Activated CD4-positive, alpha-beta T cell treated with anti-CD3 and anti-CD28 coated beads for 48 hours (primary cell): ENCODE results near the gene GSC.
"Not testable (repeated sequence)": the region's sequence is repeated elsewhere in the genome, so short reads cannot be mapped to it uniquely, and the experiment has no call there.

Experiments
- DNase-seq: peaks from one replicate; pipeline ENCODE4 v3.0.0-alpha.2; 2020

The GSC gene

GRCh38 chr14:94769391-94770250, at the start of gene GSC:
GSC (minus strand) TSS chr14:94770113; CDS start chr14:94770015, 98 bp downstream.
- DNase-seq: peak; percentile 51

GRCh38 chr14:94819531-94819930, 49.6 kb upstream of the GSC start:
- DNase-seq: no peak

GRCh38 chr14:94816113-94816512, 46.2 kb upstream of the GSC start:
- no peak for DNase-seq

DNA sequence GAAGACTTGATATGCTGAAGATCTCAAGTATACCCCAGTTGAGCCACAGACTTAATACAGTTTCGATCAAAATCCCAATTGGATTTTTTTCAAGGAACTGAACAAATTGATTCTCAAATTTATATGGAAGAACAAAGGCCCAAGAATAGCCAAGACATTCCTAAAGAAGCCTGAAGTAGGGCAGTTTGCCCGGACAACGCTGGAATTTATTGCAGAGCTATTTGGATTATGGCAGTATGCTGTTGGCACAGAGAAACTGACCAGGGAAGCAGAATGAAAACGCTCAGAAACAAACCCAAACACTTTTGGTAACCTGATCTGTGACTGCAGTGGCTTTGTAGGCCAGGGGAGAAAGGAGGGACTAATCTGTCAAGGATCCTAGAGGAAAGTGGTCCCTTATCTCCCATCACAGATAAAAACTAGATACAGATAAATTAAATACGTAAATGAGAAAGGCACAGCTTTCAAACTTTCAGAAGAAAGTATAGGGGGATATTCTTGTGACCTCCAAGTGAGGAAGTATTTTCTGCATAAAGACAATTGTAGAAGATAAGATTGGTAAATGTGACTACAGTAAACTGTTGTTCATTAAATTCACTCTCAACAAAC, 35.9 kb upstream of the GSC start:
- no peak for DNase-seq

DNA sequence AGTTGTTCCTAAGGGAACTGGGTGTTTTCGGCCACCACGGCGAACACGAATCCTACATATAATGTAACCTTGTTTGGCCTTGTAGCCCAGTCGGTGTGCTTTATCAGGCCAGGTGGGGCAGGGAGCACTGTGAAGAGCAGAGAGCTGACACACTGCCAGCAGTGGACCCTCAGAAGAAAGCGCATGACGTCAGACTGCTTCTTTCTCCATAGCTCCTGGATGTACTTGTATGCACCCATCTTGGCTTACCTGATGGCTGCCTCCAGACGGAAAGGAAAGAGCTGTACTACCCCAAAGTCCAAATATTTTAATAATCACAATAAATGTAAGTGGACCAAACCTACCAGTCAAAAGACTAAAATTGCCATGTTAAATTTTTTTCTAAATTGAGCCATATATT, 31.3 kb upstream of the GSC start:
- DNase-seq: no peak

DNA sequence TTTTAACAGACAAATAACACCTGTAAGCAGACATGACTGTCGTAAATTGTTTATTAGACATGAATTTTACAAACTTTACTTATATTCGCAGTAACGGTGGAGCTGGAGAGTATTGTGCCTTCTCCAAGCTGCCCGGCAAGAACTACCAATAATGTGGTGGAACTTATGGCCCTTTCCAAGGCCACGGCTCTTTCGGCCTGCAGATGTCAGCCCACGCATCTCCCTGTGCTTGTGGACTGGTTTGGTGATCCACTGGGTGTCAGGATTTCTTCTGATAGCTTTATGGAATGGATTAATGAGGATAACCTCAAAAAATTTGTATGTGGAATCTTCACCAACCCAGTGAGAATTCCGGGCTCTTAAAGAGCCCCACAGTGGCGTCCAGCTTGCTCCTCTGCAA, 30.9 kb upstream of the GSC start:
- not testable (repeated sequence) for DNase-seq

GRCh38 chr14:94797887-94798286, 28.0 kb upstream of the GSC start:
- DNase-seq: no peak

GRCh38 chr14:94796278-94796677, 26.4 kb upstream of the GSC start:
- DNase-seq: no peak

- no peak for DNase-seq
Observed at GRCh38 chr14:94795372-94795771, 25.5 kb upstream of the GSC start.

GRCh38 chr14:94793901-94794300, 24.0 kb upstream of the GSC start:
- no peak for DNase-seq

GRCh38 chr14:94787655-94788054, 17.7 kb upstream of the GSC start:
- DNase-seq: no peak

DNA sequence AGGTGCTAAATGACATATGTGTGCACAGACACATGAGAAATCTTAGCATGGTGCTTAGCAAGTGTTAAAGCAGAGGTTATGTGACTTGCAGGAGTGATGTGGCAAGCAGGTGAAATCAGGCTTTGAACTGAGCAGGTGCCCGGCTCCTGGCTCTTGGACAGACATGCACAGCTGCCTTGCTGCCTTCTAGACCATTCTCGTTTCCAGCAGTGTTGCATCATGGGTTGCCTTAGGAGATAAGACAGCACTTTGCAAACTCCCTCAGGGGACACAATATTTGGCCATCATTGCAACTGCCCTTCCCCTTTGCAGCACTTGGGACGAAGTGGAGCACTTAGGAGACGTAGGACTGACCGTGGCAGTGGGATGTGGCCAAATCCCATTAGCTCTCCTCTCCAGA, 17.2 kb upstream of the GSC start:
- DNase-seq: no peak

DNA sequence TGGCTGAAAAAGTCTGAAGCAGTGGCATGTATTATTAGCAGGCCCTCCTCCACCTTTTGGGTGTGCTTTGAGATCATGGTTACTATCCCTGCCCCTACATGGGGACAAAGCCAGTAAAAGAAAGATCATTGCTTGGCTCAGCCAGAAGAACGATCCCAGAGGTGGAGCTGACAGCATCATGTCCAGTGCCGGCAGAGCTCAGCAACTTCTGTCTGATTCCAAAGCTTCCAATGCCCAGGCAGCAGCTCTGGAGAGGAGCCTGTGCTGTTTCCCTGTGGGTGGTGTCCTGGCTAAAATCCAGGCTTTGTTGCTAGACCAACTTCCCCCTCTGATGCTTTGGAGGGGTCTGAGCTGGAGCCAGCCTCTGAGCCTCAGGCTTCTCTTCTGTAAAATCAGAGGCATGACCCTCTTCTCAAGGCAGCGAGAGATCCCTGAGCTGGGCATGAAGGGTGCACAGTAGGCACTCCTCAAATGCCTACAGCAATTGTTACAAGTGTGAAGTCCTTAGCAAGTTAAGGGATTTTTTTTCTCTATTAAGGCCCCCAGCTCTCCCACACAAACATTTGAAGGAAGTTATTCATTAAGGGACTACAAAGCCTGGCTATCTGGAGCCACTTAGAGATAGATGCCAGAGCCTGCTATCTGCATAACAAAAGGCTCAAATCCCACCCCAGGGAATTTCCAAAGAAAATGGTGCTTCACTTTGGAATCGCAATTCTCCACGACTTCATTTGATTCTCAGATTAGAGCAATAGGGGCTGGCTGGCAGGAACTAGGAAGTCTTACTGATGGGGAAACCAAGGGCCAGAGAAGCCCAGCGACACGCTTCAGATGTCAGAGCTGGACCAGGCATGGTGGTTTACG, 10.9 kb upstream of the GSC start:
- no peak for DNase-seq

GRCh38 chr14:94779713-94780112, 9.8 kb upstream of the GSC start:
- no peak for DNase-seq

DNA sequence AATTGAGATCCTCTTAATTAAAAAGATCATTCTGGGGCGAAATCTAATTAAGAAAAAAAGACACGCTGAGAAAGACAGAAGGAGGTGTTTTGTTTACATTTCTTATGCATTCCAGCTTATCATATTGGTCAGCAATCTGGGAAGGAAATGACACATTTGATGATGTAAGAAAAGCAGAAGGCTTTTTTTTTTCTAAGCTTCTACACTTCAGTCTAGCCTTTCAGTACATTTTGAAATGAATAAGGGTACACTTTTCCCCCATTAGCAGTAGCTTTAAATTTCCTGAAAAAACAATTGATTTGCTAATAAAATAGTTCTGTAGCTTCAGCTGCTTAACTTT, 5.9 kb upstream of the GSC start:
- no peak for DNase-seq

DNA sequence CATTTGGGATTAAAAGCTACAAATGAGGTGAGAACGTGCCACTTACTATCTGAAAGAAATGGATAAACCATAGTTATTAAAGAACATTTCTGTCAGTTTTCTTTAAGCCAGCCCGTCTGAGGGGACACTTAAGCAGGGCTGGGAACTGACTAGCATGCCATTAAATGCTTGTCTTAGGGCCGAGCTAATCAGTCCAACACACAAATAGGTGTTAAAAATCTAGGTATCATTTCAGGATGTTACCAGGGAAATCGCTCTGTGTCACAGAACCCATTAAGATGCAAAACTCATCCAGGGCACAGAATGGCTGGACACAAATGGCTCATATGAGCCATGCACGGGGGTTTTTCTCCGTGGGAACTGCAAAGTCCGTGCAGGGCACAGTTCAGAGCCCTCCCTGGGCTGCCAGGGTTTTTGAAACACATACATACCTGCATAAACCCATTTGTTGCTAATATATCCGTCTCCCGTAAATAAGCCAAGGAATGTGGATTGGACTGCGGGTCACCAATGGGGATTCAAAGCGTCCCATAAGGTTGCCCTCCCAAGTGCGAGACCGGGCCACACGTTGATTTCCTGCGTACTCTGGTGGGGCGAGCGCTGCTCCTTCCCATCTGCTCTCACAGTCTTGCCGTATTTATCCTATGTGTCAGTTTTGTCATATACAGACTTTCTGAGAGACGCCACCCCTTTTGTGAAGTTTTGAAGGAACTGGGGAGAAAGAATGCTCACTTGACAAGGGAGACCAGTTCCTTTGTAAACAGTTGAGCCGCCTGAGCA, 5.4 kb upstream of the GSC start:
- no peak for DNase-seq

GRCh38 chr14:94774344-94775090, 4.6 kb upstream of the GSC start:
- no peak for DNase-seq

DNA sequence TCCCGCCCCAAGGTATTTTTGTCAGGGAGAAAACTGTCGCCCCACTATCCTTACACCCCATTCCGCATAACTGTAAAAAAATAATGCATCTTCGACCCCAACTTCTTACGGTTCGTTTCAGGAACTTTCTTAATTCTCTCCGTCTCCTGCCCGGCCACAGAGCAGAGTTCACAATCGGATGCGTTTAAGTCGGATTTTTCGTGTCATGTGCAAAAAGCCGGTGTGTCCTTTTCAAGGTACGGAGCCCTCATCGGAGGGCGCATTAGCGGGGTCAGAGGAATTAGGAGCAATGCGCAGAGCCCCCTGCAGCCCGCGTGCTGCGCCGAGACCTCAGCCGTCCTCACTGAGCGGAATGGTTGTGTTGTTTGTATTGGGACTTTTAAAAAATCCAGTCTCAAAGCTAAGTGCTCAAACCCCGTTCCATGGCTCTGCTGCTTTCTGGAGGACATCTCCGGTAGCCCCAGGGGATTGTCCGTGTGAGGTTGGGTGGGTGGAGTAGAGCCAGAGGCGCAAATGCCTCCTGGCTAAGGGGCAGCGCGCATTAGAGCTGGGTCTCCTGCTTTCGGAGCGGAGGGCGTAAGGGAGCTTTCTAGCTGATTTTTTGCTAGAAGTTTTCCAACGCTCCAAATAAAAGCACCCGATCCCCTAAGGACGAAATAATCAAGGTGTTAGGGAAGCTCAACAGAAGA, 3.9 kb upstream of the GSC start:
- no peak for DNase-seq

GRCh38 chr14:94773061-94773648, 3.2 kb upstream of the GSC start:
- peak; percentile 24 for DNase-seq

DNA sequence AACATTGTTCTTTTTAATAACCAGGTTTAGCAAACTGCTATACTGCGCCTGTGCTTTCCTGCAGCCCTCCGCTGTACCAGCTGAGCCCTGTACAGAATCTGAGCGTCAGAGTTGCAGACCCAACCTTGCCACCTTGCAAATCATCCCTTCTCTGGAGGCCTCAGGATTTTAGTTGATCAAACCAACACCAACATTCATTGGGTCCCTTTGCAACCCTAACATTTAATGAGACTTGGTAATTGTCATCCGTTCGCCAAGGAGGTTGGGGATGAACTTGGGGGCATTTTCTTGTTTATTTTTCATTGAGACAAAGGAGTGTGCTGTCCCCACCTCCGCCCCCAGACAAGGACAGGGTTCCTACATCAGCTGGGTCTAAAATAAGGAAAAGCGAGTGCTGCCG, 2.6 kb upstream of the GSC start:
- no peak for DNase-seq

DNA sequence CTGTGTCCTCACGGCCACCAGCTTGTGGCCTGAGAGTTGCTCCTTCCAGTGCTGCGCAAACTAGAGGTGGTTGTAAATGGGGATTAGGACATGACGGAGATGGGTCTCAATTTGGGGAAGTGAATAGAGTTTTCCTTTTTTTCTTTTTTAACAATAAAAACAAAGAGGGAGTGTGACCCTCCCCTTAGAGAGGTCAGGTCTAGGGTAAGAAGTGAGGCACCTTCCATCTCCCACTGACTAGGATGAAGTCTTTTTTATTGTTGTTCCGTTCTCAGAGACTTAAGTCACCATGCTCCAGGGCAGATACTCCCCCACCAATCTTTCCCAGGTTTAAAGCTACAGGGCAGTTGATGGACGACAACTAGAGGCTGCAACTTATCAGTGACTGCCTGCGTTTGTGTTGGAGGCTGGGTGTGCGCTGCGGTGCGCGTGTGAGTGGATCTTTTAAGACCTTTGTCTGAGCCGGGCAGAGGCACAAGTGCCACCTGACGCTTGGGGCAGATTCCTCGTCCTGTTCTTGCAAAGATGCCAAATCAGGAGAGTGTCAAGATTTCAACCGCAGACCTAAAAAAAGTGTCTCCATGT, 2.1 kb upstream of the GSC start:
- DNase-seq: no peak
